ENCODE data around the gene TXNDC17.
"Not testable (repeated sequence)": the region's sequence is repeated elsewhere in the genome, so short reads cannot be mapped to it uniquely, and the experiment has no call there.

The TXNDC17 gene

GRCh38 chr17:6654841-6655731, 14.2 kb downstream of the TXNDC17 start:
- H3K4me3 ChIP-seq = peak overlapping the region in 5 of 10 experiments; percentile 7 to 38 (median 21); a peak in 5 of 20 replicates
- H3K27me3 ChIP-seq = peaks cover 53 to 73% (median 68%) of the 10 kb centered on the region in 11 experiments
- no peak overlapping the region for H3K27ac ChIP-seq
- TF ChIP-seq Cebpa-rat (IDR thresholded peaks at IDR 0.05) = no peak
- peaks cover 44 to 58% (median 50%) of the 10 kb centered on the region in 10 experiments for H3K4me1 ChIP-seq
- no peak overlapping the region for H3K9ac ChIP-seq
- no peaks in the 10 kb centered on the region for H3K9me3 ChIP-seq (replicated peaks in 1 of 11)
- H3K36me3 ChIP-seq = no peaks in the 10 kb centered on the region
- peaks cover 0 to 13% (median 11%) of the 10 kb centered on the region in 11 experiments; a peak in 14 of 22 replicates for H4K20me1 ChIP-seq
- peak overlapping the region; percentile 43 to 77 (median 62) for H3K4me2 ChIP-seq

GRCh38 chr17:6655732-6656361, 15.0 kb downstream of the TXNDC17 start:
- peaks cover 53 to 73% (median 68%) of the 10 kb centered on the region in 11 experiments for H3K27me3 ChIP-seq
- 0 out of 20 replicates have a peak overlapping the region, but pooled peaks of 1 of the 10 experiments have one; percentile 26 for H3K4me3 ChIP-seq
- H3K9ac ChIP-seq; H3K27ac ChIP-seq; H3K36me3 ChIP-seq; H3K9me3 ChIP-seq (replicated peaks in 1 of 11): not testable (repeated sequence)
- H3K4me2 ChIP-seq = peak overlapping the region in 9 of 11 experiments; percentile 51 to 77 (median 64); a peak in 7 of 22 replicates
- H3K4me1 ChIP-seq = peaks cover 47 to 63% (median 53%) of the 10 kb centered on the region in 10 experiments
- peaks cover 0 to 12% (median 8%) of the 10 kb centered on the region in 11 experiments; a peak in 9 of 22 replicates for H4K20me1 ChIP-seq

- H4K20me1 ChIP-seq = peaks cover 0 to 19% (median 8%) of the 10 kb centered on the region in 11 experiments; a peak in 10 of 22 replicates
- peaks cover 53 to 70% (median 60%) of the 10 kb centered on the region in 10 experiments for H3K4me1 ChIP-seq
- H3K9ac ChIP-seq; H3K27ac ChIP-seq; H3K9me3 ChIP-seq (replicated peaks in 1 of 11); H3K36me3 ChIP-seq; H3K4me3 ChIP-seq: not testable (repeated sequence)
- peak overlapping the region; percentile 15 to 61 (median 42); a peak in 18 of 22 replicates for H3K4me2 ChIP-seq
- peaks cover 53 to 71% (median 65%) of the 10 kb centered on the region in 11 experiments for H3K27me3 ChIP-seq
Observed at GRCh38 chr17:6656797-6657632, 16.2 kb downstream of the TXNDC17 start.

GRCh38 chr17:6657633-6658287, 16.9 kb downstream of the TXNDC17 start:
- Histone ChIP-seq H3K27me3 (peaks cover 53 to 64% (median 58%) of the 10 kb centered on the region in 11 experiments), H3K27ac (no peak overlapping the region), H3K9me3 (replicated peaks in 1 of 11) (no peaks in the 10 kb centered on the region), H4K20me1 (peaks cover 0 to 19% (median 8%) of the 10 kb centered on the region in 11 experiments; a peak in 10 of 22 replicates), H3K36me3 (no peaks in the 10 kb centered on the region), H3K4me1 (peaks cover 46 to 70% (median 59%) of the 10 kb centered on the region in 10 experiments), H3K4me2 (peak overlapping the region; percentile 15 to 61 (median 42); a peak in 18 of 22 replicates), H3K4me3 (no peak overlapping the region), H3K9ac (no peak overlapping the region)
- TF ChIP-seq Cebpa-rat (IDR thresholded peaks at IDR 0.05) = no peak

- not testable (repeated sequence) for H3K9ac ChIP-seq; H3K36me3 ChIP-seq; H3K4me2 ChIP-seq; H3K27ac ChIP-seq; H3K4me3 ChIP-seq; H3K9me3 ChIP-seq (replicated peaks in 1 of 11)
- Histone ChIP-seq H3K4me1 (peaks cover 39 to 65% (median 58%) of the 10 kb centered on the region in 10 experiments), H3K27me3 (peaks cover 48 to 57% (median 52%) of the 10 kb centered on the region in 11 experiments), H4K20me1 (peaks cover 0 to 19% (median 8%) of the 10 kb centered on the region in 11 experiments; a peak in 10 of 22 replicates)
Observed at GRCh38 chr17:6658411-6658810, 17.6 kb downstream of the TXNDC17 start.

GRCh38 chr17:6660101-6660500, 19.2 kb downstream of the TXNDC17 start:
- Histone ChIP-seq H3K4me1 (peaks cover 27 to 52% (median 49%) of the 10 kb centered on the region in 10 experiments), H3K36me3 (no peaks in the 10 kb centered on the region), H4K20me1 (peaks cover 0 to 12% (median 1%) of the 10 kb centered on the region in 11 experiments; a peak in 9 of 22 replicates), H3K4me3 (peak overlapping the region in 5 of 10 experiments; percentile 14 to 47 (median 23); a peak in 5 of 20 replicates), H3K27me3 (peaks cover 31 to 40% (median 35%) of the 10 kb centered on the region in 11 experiments), H3K9me3 (replicated peaks in 1 of 11) (no peaks in the 10 kb centered on the region), H3K27ac (peak overlapping the region in 9 of 11 experiments; percentile 0 to 78 (median 60); a peak in 17 of 22 replicates), H3K4me2 (peak overlapping the region; percentile 76 to 99 (median 92)), H3K9ac (peak overlapping the region in 5 of 11 experiments; percentile 15 to 57 (median 30); a peak in 8 of 22 replicates)
- TF ChIP-seq Cebpa-rat (IDR thresholded peaks at IDR 0.05) = no peak

- Histone ChIP-seq H3K36me3 (no peaks in the 10 kb centered on the region), H3K4me3 (peak overlapping the region in 6 of 10 experiments; percentile 31 to 55 (median 42); a peak in 10 of 20 replicates), H3K4me1 (peaks cover 22 to 47% (median 43%) of the 10 kb centered on the region in 10 experiments), H3K27ac (peak overlapping the region in 8 of 11 experiments; percentile 42 to 78 (median 64); a peak in 16 of 22 replicates), H3K27me3 (peaks cover 23 to 32% (median 26%) of the 10 kb centered on the region in 11 experiments), H3K9me3 (replicated peaks in 1 of 11) (no peaks in the 10 kb centered on the region), H3K9ac (peak overlapping the region in 7 of 11 experiments; percentile 32 to 57 (median 45); a peak in 13 of 22 replicates), H3K4me2 (peak overlapping the region; percentile 76 to 99 (median 92)), H4K20me1 (peaks cover 0 to 7% (median 0%) of the 10 kb centered on the region in 11 experiments; a peak in 3 of 22 replicates)
- TF ChIP-seq Cebpa-rat (IDR thresholded peaks at IDR 0.05) = no peak
Observed at GRCh38 chr17:6660805-6661463, 20.1 kb downstream of the TXNDC17 start.
